Small intestine (tissue), 7 donors: ENCODE results near the gene CDK18. TPM values are rescaled to one million over a fixed set of nuclear protein-coding genes. Genes with fewer than 3 reads are reported as not detected.

Experiments used
- DNase-seq, 2 donors: peaks; one replicate each; pipeline versions ENCODE4 v3.0.0 to v3.0.0-alpha.2; 2013
- FAIRE-seq: peaks from 2 replicates; lab custom pipeline; 2012; peaks lifted over from hg19 to GRCh38; lab: Jason Lieb, UNC
- H3K27ac ChIP-seq, 3 donors: one replicate each; pipeline ENCODE4 v1.5.1; 2013; ENCODE audit warnings: low read length in 2 of 3, mild to moderate bottlenecking in 2 of 3, control low read depth in 1 of 3, inconsistent platforms in 1 of 3, low read depth in 1 of 3, moderate library complexity in 1 of 3
- H3K27me3 ChIP-seq, 3 donors: one replicate each; pipeline ENCODE4 v1.6.1; 2013; ENCODE audit warnings: low read length in 3 of 3, inconsistent platforms in 1 of 3; ENCODE audit not compliant: control insufficient read depth in 3 of 3, insufficient read depth in 3 of 3
- H3K36me3 ChIP-seq, 3 donors: one replicate each; pipeline ENCODE4 v1.6.1; 2013; ENCODE audit warnings: low read length in 3 of 3, inconsistent platforms in 1 of 3, low read depth in 1 of 3, mild to moderate bottlenecking in 1 of 3, moderate library complexity in 1 of 3; ENCODE audit not compliant: control insufficient read depth in 3 of 3, insufficient read depth in 2 of 3
- H3K4me1 ChIP-seq, 3 donors: one replicate each; pipeline ENCODE4 v1.6.1; 2013; ENCODE audit warnings: low read length in 2 of 3, inconsistent platforms in 1 of 3, low read depth in 1 of 3, mild to moderate bottlenecking in 1 of 3, moderate library complexity in 1 of 3; ENCODE audit not compliant: control insufficient read depth in 3 of 3, insufficient read depth in 2 of 3
- H3K4me3 ChIP-seq, 3 donors: one replicate each; pipeline ENCODE4 v1.5.1; 2013; ENCODE audit warnings: low read length in 3 of 3, control low read depth in 1 of 3, inconsistent platforms in 1 of 3, low read depth in 1 of 3, mild to moderate bottlenecking in 1 of 3, moderate library complexity in 1 of 3
- H3K9me3 ChIP-seq, 2 donors: one replicate each; pipeline ENCODE4 v1.6.1; 2013; ENCODE audit warnings: low read depth in 1 of 2, low read length in 1 of 2; ENCODE audit not compliant: control insufficient read depth in 2 of 2, insufficient read depth in 1 of 2
- WGBS, 3 donors: extraction: QIAGEN DNeasy Blood & Tissue Kit; methylation state at CpG; one replicate each; pipeline ENCODE4 v1.1.7; 2013; 5-methylcytosine and 5-hydroxymethylcytosine counted together
- polyA plus RNA-seq, 4 donors: library from polyadenylated mRNA; stranded (reverse) in 3 of 4; unstranded in 1 of 4; fragments of 200-250 nt in 3 of 4; fragments of 120-200 nt in 1 of 4; gene quantifications; one replicate each; pipeline versions ENCODE4 v1.2.1 to v1.2.3, GENCODE V29; 2013
- donor health status: healthy with polysubstance abuse.
- donor health status: control.
- donor health status: control.
- donor health status: Bipolar disorder and iron deficiency.
- donor health status: healthy.

The CDK18 gene
- polyA plus RNA-seq, 4 donors: 32.7 to 62.4 (median 41.1) TPM

DNA sequence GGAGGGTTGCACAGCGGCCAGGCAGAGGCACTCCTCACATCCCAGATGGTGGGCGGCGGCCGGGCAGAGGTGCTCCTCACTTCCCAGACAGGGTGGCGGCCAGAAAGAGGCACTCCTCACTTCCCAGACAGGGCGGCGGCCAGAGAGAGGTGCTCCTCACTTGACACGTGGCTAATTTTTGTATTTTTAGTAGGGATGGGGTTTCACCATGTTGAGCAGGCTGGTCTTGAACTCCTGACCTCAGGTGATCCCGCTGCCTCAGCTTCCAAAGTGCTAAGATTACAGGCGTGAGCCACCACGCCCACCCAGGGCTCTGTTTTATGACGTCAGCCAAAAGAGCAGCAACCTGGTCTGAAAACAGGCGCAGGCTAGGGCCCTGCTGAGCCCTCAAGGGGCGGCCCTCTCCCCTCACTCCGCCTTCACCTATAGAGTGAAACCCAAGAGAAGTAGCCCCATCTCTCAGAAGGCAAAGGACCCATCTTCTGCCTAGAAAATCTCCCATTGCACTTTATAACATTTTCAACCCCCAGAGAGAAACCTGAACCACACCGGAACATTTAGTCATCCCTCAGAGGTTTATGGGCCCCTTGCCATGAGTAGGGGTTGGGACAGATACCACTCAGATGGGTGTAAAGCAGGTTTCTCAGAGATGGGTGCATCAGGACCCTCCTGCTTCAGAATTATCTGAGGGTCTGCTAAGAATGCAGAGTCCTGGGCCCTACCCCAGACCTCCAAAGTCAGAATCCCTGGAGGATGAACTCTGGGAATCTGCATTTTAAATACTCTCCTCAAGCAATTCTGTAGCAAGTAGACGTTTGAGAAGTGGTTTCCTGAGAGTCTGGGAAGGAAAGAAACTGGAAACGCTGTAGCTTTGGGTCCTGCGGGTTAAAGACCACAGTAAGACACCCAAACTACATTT, 40.8 kb downstream of the CDK18 start:
- H3K9me3 ChIP-seq: peaks cover 0 to 8% of the 10 kb centered on the region in 2 donors
- no peak overlapping the region for H3K27ac ChIP-seq
- H3K4me1 ChIP-seq: peaks cover 0 to 9% (median 2%) of the 10 kb centered on the region in 3 donors
- no peak overlapping the region for H3K4me3 ChIP-seq
- no peak for DNase-seq
- no peaks in the 10 kb centered on the region for H3K36me3 ChIP-seq
- 66 to 75% (median 67%) methylated on average over 19 of the region's 19 CpGs for WGBS, 3 donors
- peaks cover 0 to 34% (median 2%) of the 10 kb centered on the region in 3 donors for H3K27me3 ChIP-seq
- FAIRE-seq: no peak

- 93% methylated on average over 5 of the region's 5 CpGs for WGBS, 3 donors
- peaks cover 0 to 34% (median 2%) of the 10 kb centered on the region in 3 donors for H3K27me3 ChIP-seq
- H3K4me1 ChIP-seq: peaks cover 0 to 9% (median 2%) of the 10 kb centered on the region in 3 donors
- no peak for FAIRE-seq
- no peak overlapping the region for H3K27ac ChIP-seq
- no peak for DNase-seq
- H3K4me3 ChIP-seq: no peak overlapping the region
- H3K9me3 ChIP-seq: peaks cover 0 to 8% of the 10 kb centered on the region in 2 donors
- no peaks in the 10 kb centered on the region for H3K36me3 ChIP-seq
Observed at GRCh38 chr1:205545991-205546390, 41.5 kb downstream of the CDK18 start.

- no peak overlapping the region for H3K4me3 ChIP-seq
- H3K36me3 ChIP-seq: no peaks in the 10 kb centered on the region
- FAIRE-seq (no peak), DNase-seq (no peak)
- H3K27ac ChIP-seq: no peak overlapping the region
- peaks cover 0 to 29% (median 2%) of the 10 kb centered on the region in 3 donors for H3K27me3 ChIP-seq
- peaks cover 0 to 5% of the 10 kb centered on the region in 2 donors for H3K9me3 ChIP-seq
- H3K4me1 ChIP-seq: peaks cover 0 to 9% (median 2%) of the 10 kb centered on the region in 3 donors
- 38 to 61% (median 55%) methylated on average over 1 of the region's 1 CpG for WGBS, 3 donors
Observed at GRCh38 chr1:205546541-205546940, 42.1 kb downstream of the CDK18 start.

- FAIRE-seq (no peak), DNase-seq (no peak)
- Histone ChIP-seq H3K4me3 (no peak overlapping the region), H3K27ac (no peak overlapping the region), H3K9me3 (no peaks in the 10 kb centered on the region), H3K36me3 (no peaks in the 10 kb centered on the region), H3K27me3 (peaks cover 0 to 20% (median 4%) of the 10 kb centered on the region in 3 donors), H3K4me1 (peaks cover 0 to 6% (median 2%) of the 10 kb centered on the region in 3 donors)
- 72 to 79% (median 78%) methylated on average over 15 of the region's 15 CpGs for WGBS, 3 donors
Observed at GRCh38 chr1:205547936-205548827, 43.7 kb downstream of the CDK18 start.

GRCh38 chr1:205554026-205554811, 49.8 kb downstream of the CDK18 start:
- no peaks in the 10 kb centered on the region for H3K36me3 ChIP-seq
- no peak for FAIRE-seq
- H3K4me3 ChIP-seq: no peak overlapping the region
- H3K4me1 ChIP-seq: peaks cover 0 to 6% (median 0%) of the 10 kb centered on the region in 3 donors
- no peak overlapping the region for H3K27ac ChIP-seq
- no peak for DNase-seq
- H3K27me3 ChIP-seq: peaks cover 0 to 2% (median 0%) of the 10 kb centered on the region in 3 donors
- 72 to 85% (median 79%) methylated on average over 3 of the region's 3 CpGs for WGBS, 3 donors
- H3K9me3 ChIP-seq: no peaks in the 10 kb centered on the region

GRCh38 chr1:205561501-205562203, 57.2 kb downstream of the CDK18 start:
- no peak overlapping the region for H3K4me3 ChIP-seq
- peaks cover 0 to 2% (median 2%) of the 10 kb centered on the region in 3 donors for H3K27me3 ChIP-seq
- 77 to 97% (median 96%) methylated on average over 1 of the region's 1 CpG for WGBS, 3 donors
- H3K9me3 ChIP-seq: peaks cover 0 to 4% of the 10 kb centered on the region in 2 donors
- no peak for DNase-seq
- H3K36me3 ChIP-seq: no peaks in the 10 kb centered on the region
- peaks cover 0 to 13% (median 0%) of the 10 kb centered on the region in 3 donors for H3K4me1 ChIP-seq
- FAIRE-seq: no peak
- no peak overlapping the region for H3K27ac ChIP-seq

- 47 to 64% (median 53%) methylated on average over 5 of the region's 5 CpGs for WGBS, 3 donors
- Histone ChIP-seq H3K27ac (no peak overlapping the region), H3K9me3 (peaks cover 0 to 4% of the 10 kb centered on the region in 2 donors), H3K4me1 (peaks cover 0 to 16% (median 0%) of the 10 kb centered on the region in 3 donors), H3K27me3 (peaks cover 0 to 22% (median 11%) of the 10 kb centered on the region in 3 donors), H3K36me3 (no peaks in the 10 kb centered on the region), H3K4me3 (no peak overlapping the region)
- FAIRE-seq (no peak), DNase-seq (peak; percentile 47 to 50)
Observed at GRCh38 chr1:205563927-205564441, 59.5 kb downstream of the CDK18 start.
